HG03039 (cell line): ENCODE results near the gene ACKR2.

Experiments
- ATAC-seq: cut with Tn5 transposase; IDR thresholded peaks from one replicate; pipeline ENCODE4 v1.9.1; 2021; ENCODE audit warnings: mild to moderate bottlenecking, moderate library complexity; ENCODE audit not compliant: unreplicated experiment

Gene ACKR2

GRCh38 chr3:42914771-42915515, 105.7 kb downstream of the ACKR2 start:
- ATAC-seq = no peak
